Measurements from ENCODE around the gene SRPX.

SRPX gene

GRCh38 chrX:38211891-38212635 is 8.6 kb downstream of the SRPX start:
- no peak for DNase-seq (ENCODE audit: low read depth in 2 of 2)

GRCh38 chrX:38206542-38206941 is 14.1 kb downstream of the SRPX start:
- no peak for DNase-seq (ENCODE audit: low read depth in 2 of 2)

DNA sequence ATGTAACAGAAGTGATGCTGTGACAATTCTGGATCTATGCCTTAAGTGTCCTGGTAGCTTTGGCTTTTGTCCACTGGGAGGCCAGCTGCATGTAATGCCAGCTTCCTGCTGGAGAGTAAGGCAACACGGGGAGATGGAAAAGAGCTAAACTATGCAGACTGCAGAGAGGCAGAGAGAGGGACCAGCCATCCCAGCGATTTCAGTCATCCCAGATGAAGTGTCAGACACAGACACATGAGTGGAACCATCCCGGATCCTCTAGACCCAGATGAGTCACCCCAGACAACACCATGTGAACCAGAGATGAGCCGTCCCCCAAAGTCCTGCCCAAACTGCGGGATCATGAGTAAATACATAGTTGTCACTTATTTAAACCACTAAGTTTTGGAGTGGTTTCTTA is 14.6 kb downstream of the SRPX start:
- no peak for DNase-seq (ENCODE audit: low read depth in 2 of 2)

GRCh38 chrX:38205039-38205438 is 15.6 kb downstream of the SRPX start:
- no peak for DNase-seq (ENCODE audit: low read depth in 2 of 2)

- no peak for DNase-seq (ENCODE audit: low read depth in 2 of 2)
Observed at GRCh38 chrX:38192007-38192810, 28.5 kb downstream of the SRPX start.

DNA sequence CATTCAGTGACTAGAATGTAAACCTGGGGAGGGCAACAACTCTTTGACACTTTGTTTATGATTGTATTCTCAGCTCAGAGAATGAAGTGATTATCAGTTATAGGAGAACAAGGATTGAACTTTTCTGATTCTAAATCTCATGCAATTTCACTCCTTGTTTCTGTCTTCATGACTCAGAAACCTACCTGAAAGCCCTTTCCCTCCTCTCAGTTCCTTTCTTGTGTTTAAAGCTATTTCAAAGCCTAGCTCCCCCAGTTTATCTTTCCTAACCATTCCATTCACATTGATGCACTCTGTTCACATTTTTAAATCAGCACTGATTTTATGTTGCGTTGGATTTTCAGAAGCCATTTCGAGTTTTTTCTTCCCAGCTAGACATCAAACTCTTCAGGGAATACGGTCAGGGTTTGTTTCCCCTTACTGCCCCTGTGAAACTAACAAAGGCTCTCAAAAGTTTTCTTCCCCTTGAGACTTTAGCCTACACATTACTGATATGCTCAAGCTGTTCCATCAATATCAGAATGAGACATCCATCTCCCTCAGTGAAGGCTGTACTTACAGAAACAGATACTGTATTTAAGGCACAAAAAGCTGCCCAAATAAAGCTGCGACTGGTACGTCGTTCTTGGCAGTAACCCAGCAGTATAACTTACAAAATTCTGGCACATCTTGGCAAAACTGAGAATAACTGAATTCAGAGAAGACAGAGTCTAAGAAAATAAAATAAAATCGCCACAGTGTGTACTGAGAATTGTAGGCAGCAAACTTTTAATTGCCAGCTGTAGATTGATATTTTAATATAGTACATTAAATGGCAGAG is 31.0 kb downstream of the SRPX start:
- DNase-seq (ENCODE audit: low read depth in 2 of 2) = no peak

DNA sequence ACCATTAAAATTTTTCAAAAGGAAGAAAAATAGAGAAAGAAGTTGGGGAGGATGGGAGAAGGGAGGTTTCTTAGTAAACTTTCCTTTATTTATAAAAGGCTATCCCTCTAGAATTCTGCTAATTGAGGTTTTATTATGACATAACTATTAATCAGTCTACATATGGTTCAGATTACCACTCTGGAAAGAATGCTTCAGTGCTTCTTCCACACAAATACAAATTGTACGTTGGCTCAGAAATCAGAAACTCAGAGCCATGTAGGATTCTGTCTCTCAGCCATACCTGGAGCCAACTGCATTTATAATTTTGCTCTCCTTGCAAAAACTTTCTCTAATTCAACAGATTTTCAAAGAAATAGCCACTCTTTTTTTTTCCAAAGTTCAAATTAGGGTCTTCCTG is 37.1 kb downstream of the SRPX start:
- DNase-seq (ENCODE audit: low read depth in 2 of 2) = no peak

- DNase-seq (ENCODE audit: low read depth in 2 of 2) = no peak
Observed at GRCh38 chrX:38181357-38181756, 39.3 kb downstream of the SRPX start.

GRCh38 chrX:38178396-38178795 is 42.3 kb downstream of the SRPX start:
- DNase-seq (ENCODE audit: low read depth in 2 of 2) = no peak

- DNase-seq (ENCODE audit: low read depth in 2 of 2) = no peak
Observed at GRCh38 chrX:38175139-38175538, 45.5 kb downstream of the SRPX start.

DNA sequence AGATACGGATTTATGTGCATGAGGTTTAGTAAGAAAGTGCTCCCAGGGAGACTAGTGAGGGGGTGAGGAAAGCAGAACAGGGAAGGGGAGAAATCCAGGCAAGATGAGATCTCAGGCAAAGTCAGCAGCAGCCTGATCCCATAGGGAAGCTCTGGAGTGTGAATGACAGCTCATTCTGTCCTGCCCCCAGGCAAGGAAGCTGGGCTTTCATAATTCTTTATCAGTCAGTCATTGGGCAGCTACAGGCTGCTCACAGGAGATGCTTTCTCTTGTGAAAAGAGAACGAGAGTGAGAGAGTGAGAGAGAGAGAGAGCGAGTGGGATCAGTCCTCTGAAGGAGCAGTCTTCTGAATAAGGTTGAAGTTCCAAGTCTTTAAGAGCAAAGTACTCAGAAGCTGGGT is 48.1 kb downstream of the SRPX start:
- DNase-seq (ENCODE audit: low read depth in 2 of 2) = no peak

DNA sequence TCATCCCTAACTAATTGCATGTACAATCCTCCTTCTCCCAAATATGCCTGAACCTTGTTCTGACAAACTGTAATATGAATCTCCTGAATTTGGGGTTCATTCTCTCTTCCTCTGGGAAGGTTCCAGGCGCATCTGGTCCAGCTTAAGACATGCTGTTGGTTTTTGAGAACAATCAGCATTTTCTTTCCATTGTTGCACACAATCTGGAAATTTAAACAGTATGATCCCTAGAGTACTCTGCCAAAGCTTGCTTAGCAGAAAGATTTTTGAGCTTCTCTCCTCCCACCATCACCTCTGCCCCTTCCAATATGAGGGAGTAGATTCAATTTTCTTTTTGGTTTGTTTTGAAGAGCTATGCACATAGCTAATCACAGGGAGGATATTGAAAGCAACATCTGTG is 50.1 kb downstream of the SRPX start:
- no peak for DNase-seq (ENCODE audit: low read depth in 2 of 2)

DNA sequence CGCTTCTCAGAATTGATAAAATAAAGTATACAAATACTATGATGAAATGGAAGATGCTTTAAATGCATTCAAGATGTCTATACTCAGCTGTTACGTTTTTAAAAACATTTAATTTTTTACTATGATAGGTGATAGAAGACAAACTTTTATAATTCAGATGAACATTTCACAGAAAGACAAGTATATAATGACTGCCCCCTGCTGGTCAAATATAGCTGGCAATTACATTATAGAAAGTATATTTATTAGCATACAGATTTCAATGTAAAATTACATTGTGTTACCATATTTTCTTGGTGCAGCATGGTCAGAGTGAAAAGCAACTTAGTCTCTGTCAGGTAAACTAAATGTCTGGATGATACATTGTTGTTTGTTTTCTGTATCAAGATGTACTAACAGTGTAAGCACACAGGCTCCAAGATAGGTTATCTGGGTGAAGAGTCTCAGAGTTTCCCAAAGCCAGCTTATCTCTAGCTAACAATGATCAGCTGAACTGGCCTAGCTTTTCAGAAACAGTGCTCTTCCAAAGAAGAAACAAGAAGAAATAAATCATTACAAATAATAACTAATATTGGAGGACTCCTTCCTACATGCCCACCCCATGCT is 54.1 kb downstream of the SRPX start:
- DNase-seq (ENCODE audit: low read depth in 2 of 2) = no peak

GRCh38 chrX:38165023-38165422 is 55.6 kb downstream of the SRPX start:
- no peak for DNase-seq (ENCODE audit: low read depth in 2 of 2)

DNA sequence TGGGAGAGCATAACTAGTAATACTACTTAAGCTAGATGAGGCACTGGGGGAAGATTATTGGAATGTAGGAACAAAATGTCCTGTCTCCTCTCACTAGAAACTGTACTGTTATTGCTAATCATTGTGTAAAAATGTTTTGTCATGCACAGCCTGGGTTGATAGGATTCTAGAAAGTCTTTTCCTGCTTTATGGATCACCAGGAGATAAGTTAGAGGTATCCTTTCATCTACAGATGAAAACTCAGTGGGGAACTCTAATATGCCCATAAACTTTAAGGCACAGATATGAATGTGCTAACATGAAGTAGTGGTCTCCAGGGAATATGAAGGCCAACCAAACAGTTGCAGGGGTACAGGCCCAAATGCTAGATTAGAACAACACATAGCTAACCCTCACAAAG is 57.5 kb downstream of the SRPX start:
- DNase-seq (ENCODE audit: low read depth in 2 of 2) = no peak

- no peak for DNase-seq (ENCODE audit: low read depth in 2 of 2)
Observed at GRCh38 chrX:38156838-38157237, 63.8 kb downstream of the SRPX start.

DNA sequence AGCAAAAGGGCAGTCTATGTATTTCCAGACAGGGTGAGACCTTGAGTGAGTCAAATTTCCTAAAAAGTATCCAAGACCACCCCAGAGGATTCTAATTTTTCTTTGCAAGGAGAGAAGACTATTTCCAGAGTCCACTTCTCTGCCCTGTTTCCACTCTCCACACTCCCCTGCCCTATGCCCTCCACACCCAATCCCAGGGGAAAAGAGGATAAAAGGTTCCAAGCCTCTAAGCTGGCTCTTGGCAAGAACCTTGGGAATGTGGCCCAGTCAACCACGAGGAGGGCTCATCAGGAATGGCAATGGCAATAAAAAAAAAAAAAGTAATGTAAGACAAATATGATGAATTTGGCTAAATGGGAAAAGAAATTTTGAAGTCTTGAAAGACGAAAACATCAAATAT is 65.9 kb downstream of the SRPX start:
- no peak for DNase-seq (ENCODE audit: low read depth in 2 of 2)

GRCh38 chrX:38154340-38154739 is 66.3 kb downstream of the SRPX start:
- DNase-seq (ENCODE audit: low read depth in 2 of 2) = no peak

DNA sequence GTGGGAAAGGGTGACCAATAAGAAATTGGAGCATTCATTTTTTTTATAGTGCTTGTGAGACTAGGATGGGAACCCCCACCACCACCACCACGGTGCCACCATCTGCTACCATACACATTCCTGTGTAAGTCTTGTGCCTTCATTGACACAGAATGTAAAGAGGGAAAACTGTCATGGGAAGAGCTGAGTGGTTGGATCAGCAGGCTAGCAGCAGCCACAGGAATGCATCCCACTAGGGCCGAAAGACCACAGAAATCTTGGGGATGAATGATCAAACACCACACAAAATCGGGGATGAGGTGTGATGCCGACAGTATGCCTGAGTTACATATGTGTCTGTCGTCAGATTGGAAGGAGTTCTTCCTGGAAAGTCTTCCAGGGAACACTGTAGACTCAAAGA is 69.2 kb downstream of the SRPX start:
- DNase-seq (ENCODE audit: low read depth in 2 of 2) = no peak

DNA sequence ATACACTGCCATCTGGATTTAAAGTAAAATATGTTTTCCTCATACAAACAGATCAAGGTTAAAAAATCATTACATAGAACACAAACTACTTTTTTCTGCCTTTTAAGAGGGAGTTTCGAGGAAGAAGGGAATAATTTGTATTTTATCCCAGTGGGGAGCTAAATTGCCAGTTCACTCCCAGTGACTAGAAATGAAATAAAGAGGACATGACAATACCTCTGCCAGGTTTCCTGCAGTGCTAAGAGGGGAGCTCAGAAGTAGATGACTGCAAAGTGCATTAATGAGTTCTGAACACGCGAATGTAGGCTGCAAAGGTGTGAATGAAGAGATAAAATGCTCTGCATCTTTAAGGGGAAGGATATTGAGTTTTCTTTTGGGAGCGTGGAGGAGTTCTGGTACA is 69.7 kb downstream of the SRPX start:
- DNase-seq (ENCODE audit: low read depth in 2 of 2) = no peak

- no peak for DNase-seq (ENCODE audit: low read depth in 2 of 2)
Observed at GRCh38 chrX:38149016-38149415, 71.7 kb downstream of the SRPX start.

- DNase-seq (ENCODE audit: low read depth in 2 of 2) = no peak
Observed at GRCh38 chrX:38142610-38143009, 78.1 kb downstream of the SRPX start.
